Smooth muscle cell (in vitro differentiated cells): ENCODE results near the gene ISLR. TPM values are rescaled to one million over a fixed set of nuclear protein-coding genes. Genes with fewer than 3 reads are reported as not detected.

Experiments
- DNase-seq: peaks from one replicate; lab custom pipeline; 2025; ENCODE audit not compliant: unreplicated experiment; lab: John Stamatoyannopoulos, UW
- H2AFZ ChIP-seq: fragments of 200-600 bp; sonication (generic); 2 replicates; pipeline ENCODE4 v1.6.0; 2016; ENCODE audit warnings: antibody characterized with exemption, low read depth, mild to moderate bottlenecking
- H3F3A ChIP-seq: fragments of 200-600 bp; sonication (generic); 2 replicates; pipeline ENCODE4 v1.6.0; 2017; ENCODE audit warnings: antibody characterized with exemption, low read depth
- H3K27ac ChIP-seq: fragments of 200-600 bp; sonication (generic); 2 replicates; pipeline ENCODE4 v1.5.1; 2016; ENCODE audit warnings: low read depth, mild to moderate bottlenecking
- H3K27me3 ChIP-seq: fragments of 200-600 bp; sonication (generic); 2 replicates; pipeline ENCODE4 v1.6.1; 2016; ENCODE audit warnings: low read depth, mild to moderate bottlenecking
- H3K36me3 ChIP-seq: fragments of 200-600 bp; sonication (generic); 2 replicates; pipeline ENCODE4 v1.5.1; 2016; ENCODE audit warnings: low read depth
- H3K4me1 ChIP-seq: fragments of 200-600 bp; sonication (generic); 2 replicates; pipeline ENCODE4 v1.5.1; 2016; ENCODE audit warnings: low read depth
- H3K4me2 ChIP-seq: fragments of 200-600 bp; sonication (generic); 2 replicates; pipeline ENCODE4 v1.6.0; 2016; ENCODE audit warnings: mild to moderate bottlenecking
- H3K4me3 ChIP-seq: fragments of 200-600 bp; sonication (generic); 2 replicates; pipeline ENCODE4 v1.5.1; 2016; ENCODE audit warnings: mild to moderate bottlenecking
- H3K79me2 ChIP-seq: fragments of 200-600 bp; sonication (generic); 2 replicates; pipeline ENCODE4 v1.6.0; 2016; ENCODE audit warnings: low read depth, mild to moderate bottlenecking
- H3K9ac ChIP-seq: fragments of 200-600 bp; sonication (generic); 2 replicates; pipeline ENCODE4 v1.6.0; 2016; ENCODE audit warnings: low read depth
- H3K9me3 ChIP-seq: fragments of 200-600 bp; sonication (generic); replicated peaks from 2 replicates; pipeline ENCODE4 v1.5.1; 2016; ENCODE audit warnings: low read depth
- H4K20me1 ChIP-seq: fragments of 200-600 bp; sonication (generic); 2 replicates; pipeline ENCODE4 v1.6.0; 2016; ENCODE audit warnings: low read depth
- WGBS: methylation state at CpG from one replicate; pipeline ENCODE4 v1.1.7; 2016; ENCODE audit warnings: low lambda C conversion rate; 5-methylcytosine and 5-hydroxymethylcytosine counted together
- polyA plus RNA-seq: library from polyadenylated mRNA; unstranded; fragments of >200 nt; fragmentation: Nextera tagmentation; extraction: Ambion mirVana; gene quantifications from 2 replicates; pipeline ENCODE4 v1.2.1, GENCODE V29; 2016
- total RNA-seq: library from RNA; depleted of rRNA; stranded (reverse); fragments of >200 nt; gene quantifications from 2 replicates; pipeline ENCODE4 v1.2.3, GENCODE V29; 2014
- TF ChIP-seq, protein P1 (sequence below): fragments of 200-600 bp; sonication (generic); IDR thresholded peaks from 2 replicates; pipeline ENCODE4 v1.5.1; 2017; ENCODE audit warnings: borderline replicate concordance, mild to moderate bottlenecking, antibody characterized with exemption; ENCODE audit not compliant: insufficient read depth, poor library complexity, severe bottlenecking

The ISLR gene
- total and polyA plus RNA-seq, 2 experiments from 2014 or later: 119 to 130 TPM

DNA sequence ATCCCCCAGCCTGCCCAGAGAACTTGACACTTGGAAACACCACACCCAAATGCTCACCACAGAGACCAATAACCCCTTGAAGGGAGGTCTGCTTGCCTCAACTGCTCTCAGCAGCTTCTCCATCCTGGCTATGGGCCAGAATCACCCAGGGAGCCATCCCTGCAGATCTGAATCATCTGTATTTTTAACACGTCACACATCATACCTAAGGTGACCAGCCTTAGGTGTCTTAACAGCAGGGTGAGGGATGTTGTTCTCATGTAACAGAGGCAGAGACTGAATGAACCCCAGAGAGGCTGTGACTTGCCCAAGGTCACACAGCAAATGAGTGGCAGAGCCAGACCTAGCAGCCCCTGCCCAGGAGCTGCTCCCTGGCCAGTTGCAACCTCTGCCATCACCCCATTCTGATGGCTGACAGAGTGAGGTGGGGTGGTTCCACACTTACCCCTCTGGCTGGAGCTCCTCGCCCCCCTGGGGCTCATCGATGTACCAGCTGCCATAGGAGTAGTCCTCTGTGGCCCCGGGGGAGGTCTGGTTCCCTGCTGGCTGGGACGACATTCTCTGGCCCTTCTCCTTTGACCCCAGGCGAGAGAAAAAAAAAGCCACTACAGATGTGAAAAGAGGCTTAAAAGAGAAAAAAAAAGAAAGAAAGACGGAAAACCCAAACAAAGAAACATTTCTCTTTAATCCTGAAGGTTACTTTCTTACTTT lies 28.4 kb downstream of the ISLR start:
- H3K4me2 ChIP-seq: peak overlapping the region; percentile 88
- H3K27me3 ChIP-seq: no peaks in the 10 kb centered on the region
- no peaks in the 10 kb centered on the region for H3K36me3 ChIP-seq
- H2AFZ ChIP-seq: no peak overlapping the region
- H3K27ac ChIP-seq: peak overlapping the region; percentile 87
- TF ChIP-seq, protein P1, sequence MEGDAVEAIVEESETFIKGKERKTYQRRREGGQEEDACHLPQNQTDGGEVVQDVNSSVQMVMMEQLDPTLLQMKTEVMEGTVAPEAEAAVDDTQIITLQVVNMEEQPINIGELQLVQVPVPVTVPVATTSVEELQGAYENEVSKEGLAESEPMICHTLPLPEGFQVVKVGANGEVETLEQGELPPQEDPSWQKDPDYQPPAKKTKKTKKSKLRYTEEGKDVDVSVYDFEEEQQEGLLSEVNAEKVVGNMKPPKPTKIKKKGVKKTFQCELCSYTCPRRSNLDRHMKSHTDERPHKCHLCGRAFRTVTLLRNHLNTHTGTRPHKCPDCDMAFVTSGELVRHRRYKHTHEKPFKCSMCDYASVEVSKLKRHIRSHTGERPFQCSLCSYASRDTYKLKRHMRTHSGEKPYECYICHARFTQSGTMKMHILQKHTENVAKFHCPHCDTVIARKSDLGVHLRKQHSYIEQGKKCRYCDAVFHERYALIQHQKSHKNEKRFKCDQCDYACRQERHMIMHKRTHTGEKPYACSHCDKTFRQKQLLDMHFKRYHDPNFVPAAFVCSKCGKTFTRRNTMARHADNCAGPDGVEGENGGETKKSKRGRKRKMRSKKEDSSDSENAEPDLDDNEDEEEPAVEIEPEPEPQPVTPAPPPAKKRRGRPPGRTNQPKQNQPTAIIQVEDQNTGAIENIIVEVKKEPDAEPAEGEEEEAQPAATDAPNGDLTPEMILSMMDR: no peak
- peak overlapping the region; percentile 44 for H3K4me3 ChIP-seq
- H3K79me2 ChIP-seq: peaks cover 53% of the 10 kb centered on the region
- peaks cover 41% of the 10 kb centered on the region for H4K20me1 ChIP-seq
- H3F3A ChIP-seq: peaks cover 29% of the 10 kb centered on the region
- 29% methylated on average over 7 of the region's 7 CpGs for WGBS
- H3K9ac ChIP-seq: peak overlapping the region; percentile 67
- H3K4me1 ChIP-seq: peaks cover 48% of the 10 kb centered on the region
- DNase-seq: no peak
- H3K9me3 ChIP-seq: no peaks in the 10 kb centered on the region

DNA sequence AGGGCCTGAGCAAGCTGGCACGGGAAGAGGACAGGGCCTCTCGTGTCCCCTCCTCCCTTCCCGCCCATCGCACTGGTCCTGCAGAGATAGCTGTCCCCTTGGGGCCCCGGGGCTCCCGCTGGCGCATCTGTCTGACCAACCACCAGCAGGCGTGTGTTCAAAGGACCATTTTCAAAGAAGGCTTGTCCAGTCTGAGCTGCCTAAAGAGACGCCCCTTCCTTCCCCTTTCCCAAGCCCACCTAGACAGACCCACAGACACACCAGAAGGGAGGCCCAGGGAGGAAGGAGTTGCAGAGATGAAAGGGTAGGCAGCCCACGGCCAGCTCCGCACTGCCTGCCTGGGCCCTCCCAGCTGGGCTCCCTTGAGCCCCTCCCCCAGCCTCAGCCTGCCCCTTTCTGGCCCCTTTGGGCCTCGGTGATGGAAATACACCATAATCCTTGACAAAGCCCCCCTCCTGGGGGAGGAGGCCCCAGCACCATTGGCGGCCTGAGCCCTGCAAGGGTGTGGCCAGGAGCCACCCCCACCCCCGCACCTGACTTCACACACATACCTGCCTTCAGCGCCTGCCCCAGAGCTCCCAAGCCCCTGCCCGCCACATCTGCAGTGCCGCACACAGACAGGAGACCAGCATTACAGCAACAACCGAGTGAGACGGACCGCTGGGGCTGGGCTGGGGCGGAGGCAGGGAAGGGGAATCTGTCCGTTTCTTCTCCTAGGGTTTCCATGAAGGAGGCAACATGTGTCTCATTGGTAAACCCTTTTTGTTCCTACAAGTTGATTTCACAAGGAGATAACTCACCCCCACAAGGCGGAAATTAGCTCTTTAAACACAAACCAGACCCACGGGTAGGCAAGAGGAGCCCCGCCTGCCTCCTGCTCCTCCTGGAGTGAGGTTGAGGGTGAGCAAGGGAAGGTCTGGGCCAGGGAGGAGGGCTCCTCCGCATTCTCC lies 29.2 kb downstream of the ISLR start, which contains the start of gene STRA6:
Gene STRA6, minus strand, starts transcription at position 336 of the 950 bp plus-strand sequence. CDS start 520 bp downstream, outside the sequence.
- Histone ChIP-seq H3K36me3 (no peaks in the 10 kb centered on the region), H3K79me2 (peaks cover 45% of the 10 kb centered on the region), H3K4me2 (peak within 1 kb of the TSS; percentile 88), H3K4me3 (peak within 1 kb of the TSS; percentile 44), H2AFZ (no peak within 1 kb of the TSS), H3K9me3 (no peaks in the 10 kb centered on the region), H3K27me3 (no peaks in the 10 kb centered on the region), H3K9ac (peak within 1 kb of the TSS; percentile 67), H3F3A (peaks cover 25% of the 10 kb centered on the region), H3K4me1 (peaks cover 48% of the 10 kb centered on the region), H4K20me1 (peaks cover 33% of the 10 kb centered on the region), H3K27ac (peak within 1 kb of the TSS; percentile 87)
- TF ChIP-seq, protein P1: no peak
- WGBS: under 1% methylated on average over 22 of the region's 26 CpGs
- DNase-seq: peak; percentile 75

DNA sequence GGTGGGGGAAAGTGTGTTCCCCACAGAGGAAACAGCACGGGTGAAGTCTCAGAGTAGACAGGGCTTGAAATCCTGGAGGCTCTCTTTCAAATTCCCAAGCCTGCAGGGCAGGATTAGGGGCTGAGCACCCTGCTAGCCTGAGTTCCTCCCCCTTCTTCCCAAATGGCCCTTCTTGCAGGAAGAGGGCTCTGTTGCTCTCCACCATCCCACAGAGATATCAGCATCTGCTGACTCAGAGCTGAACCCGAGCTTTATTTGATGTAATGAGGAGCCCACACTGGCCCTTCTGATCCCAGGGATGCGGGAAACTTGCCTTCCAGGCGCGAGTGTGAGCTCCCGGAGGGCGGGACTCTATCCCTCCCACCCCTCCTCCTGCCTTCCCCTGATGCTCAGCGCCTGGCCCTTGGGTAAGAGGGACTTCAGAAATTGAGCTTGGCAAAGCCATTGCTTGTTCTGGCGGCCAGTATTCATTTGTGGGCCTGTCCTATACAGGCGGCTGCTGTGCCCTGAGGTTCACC lies 30.5 kb downstream of the ISLR start:
- TF ChIP-seq, protein P1: no peak
- DNase-seq: peak; percentile 30
- H3K79me2 ChIP-seq: peaks cover 32% of the 10 kb centered on the region
- H3K4me1 ChIP-seq: peaks cover 54% of the 10 kb centered on the region
- H2AFZ ChIP-seq: no peak overlapping the region
- H3K9ac ChIP-seq: no peak overlapping the region
- peak overlapping the region; percentile 87 for H3K27ac ChIP-seq
- H3K27me3 ChIP-seq: no peaks in the 10 kb centered on the region
- H3K9me3 ChIP-seq: no peaks in the 10 kb centered on the region
- H3F3A ChIP-seq: peaks cover 25% of the 10 kb centered on the region
- WGBS: 10% methylated on average over 10 of the region's 10 CpGs
- H3K4me3 ChIP-seq: no peak overlapping the region
- H4K20me1 ChIP-seq: peaks cover 20% of the 10 kb centered on the region
- H3K36me3 ChIP-seq: no peaks in the 10 kb centered on the region
- H3K4me2 ChIP-seq: peak overlapping the region; percentile 88
